Adrenal gland (tissue), 5 donors: ENCODE data around the gene GPD1L.

Experiments
- POLR2A ChIP-seq, 2 donors: fragments of 450-650 bp; IDR thresholded peaks; one replicate each; pipeline ENCODE4 v1.6.1; 2017; ENCODE audit warnings: antibody characterized with exemption in 2 of 2, mild to moderate bottlenecking in 2 of 2, moderate library complexity in 1 of 2
- TF ChIP-seq, protein P1 (sequence below), 6 experiments: fragments of 450-650 bp in 4 of 6; fragments of 200-600 bp in 2 of 6; sonication (generic) in 1 of 6; IDR thresholded peaks; 1 replicate in 5 of 6; 2 replicates in 1 of 6; pipeline versions ENCODE4 v1.5.1 to v1.8.0; 2016 to 2021; ENCODE audit warnings: antibody characterized with exemption in 6 of 6, mild to moderate bottlenecking in 2 of 6, moderate library complexity in 1 of 6
- donor health status: DM: no; HTN: no; CAD: no.

DNA sequence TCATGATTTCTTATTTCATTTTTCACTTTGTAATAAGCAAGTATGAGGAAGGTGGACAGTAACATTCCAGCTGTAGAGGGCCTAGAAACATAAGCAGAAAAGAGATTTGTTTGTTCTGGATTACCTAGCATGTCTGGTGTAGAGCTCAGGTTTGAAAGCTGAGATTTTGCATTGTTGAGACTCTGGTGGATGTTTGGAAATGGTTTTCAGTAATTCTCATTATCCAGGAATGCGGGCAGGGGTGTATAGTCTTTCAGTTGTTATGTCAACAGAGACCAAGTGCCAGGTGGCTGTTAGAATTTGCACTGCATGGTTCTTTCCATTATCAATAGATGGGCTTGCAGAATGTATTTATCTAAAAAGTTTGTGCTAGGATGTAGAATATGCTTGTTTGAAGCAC lies 10.9 kb downstream of the GPD1L start:
- TF ChIP-seq, protein P1, sequence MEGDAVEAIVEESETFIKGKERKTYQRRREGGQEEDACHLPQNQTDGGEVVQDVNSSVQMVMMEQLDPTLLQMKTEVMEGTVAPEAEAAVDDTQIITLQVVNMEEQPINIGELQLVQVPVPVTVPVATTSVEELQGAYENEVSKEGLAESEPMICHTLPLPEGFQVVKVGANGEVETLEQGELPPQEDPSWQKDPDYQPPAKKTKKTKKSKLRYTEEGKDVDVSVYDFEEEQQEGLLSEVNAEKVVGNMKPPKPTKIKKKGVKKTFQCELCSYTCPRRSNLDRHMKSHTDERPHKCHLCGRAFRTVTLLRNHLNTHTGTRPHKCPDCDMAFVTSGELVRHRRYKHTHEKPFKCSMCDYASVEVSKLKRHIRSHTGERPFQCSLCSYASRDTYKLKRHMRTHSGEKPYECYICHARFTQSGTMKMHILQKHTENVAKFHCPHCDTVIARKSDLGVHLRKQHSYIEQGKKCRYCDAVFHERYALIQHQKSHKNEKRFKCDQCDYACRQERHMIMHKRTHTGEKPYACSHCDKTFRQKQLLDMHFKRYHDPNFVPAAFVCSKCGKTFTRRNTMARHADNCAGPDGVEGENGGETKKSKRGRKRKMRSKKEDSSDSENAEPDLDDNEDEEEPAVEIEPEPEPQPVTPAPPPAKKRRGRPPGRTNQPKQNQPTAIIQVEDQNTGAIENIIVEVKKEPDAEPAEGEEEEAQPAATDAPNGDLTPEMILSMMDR (IDR thresholded peaks at IDR 0.05), result no peak
- TF ChIP-seq POLR2A (IDR thresholded peaks at IDR 0.05), result no peak
